HUES48 (cell line): Measurements from ENCODE around the gene SLC12A2.

Experiments used
- H3K27ac ChIP-seq: one replicate; pipeline ENCODE4 v1.7.0; 2013; ENCODE audit warnings: low read depth, low read length, inconsistent platforms
- H3K27me3 ChIP-seq: 2 replicates; pipeline ENCODE4 v1.6.1; 2013; ENCODE audit warnings: mild to moderate bottlenecking, low read length; ENCODE audit not compliant: control insufficient read depth, insufficient read depth
- H3K36me3 ChIP-seq: 2 replicates; pipeline ENCODE4 v1.6.1; 2013; ENCODE audit warnings: low read length; ENCODE audit not compliant: control insufficient read depth, insufficient read depth
- H3K4me1 ChIP-seq: 2 replicates; pipeline ENCODE4 v1.6.1; 2013; ENCODE audit warnings: mild to moderate bottlenecking, low read length; ENCODE audit not compliant: control insufficient read depth, insufficient read depth
- H3K4me3 ChIP-seq: 2 replicates; pipeline ENCODE4 v1.5.1; 2013; ENCODE audit warnings: mild to moderate bottlenecking, low read depth, low read length
- H3K9ac ChIP-seq: 2 replicates; pipeline ENCODE4 v1.6.1; 2013; ENCODE audit warnings: mild to moderate bottlenecking, low read depth, low read length, moderate library complexity
- H3K9me3 ChIP-seq: 2 replicates; pipeline ENCODE4 v1.6.1; 2013; ENCODE audit warnings: low read length; ENCODE audit not compliant: control insufficient read depth, insufficient read depth

SLC12A2 gene

DNA sequence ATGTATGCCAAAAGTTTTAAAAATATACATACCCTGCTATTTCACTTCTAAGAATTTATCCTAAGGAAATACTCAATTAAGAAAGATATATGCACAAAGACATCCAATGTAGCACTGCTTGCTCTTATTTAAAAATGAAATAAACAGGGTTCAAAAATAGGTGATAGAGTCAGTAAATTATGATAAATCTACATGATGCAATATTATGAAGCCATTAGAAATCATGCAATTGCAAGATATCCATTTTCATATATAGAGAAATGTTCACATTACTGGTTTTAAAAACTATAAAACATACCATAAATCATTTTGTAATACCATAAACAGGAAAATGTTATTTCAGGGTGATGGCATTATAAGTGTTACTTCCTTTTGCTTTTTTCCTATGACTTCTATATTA is 8.6 kb upstream of the SLC12A2 start:
- no peaks in the 10 kb centered on the region for H3K4me1 ChIP-seq
- no peak overlapping the region for H3K27ac ChIP-seq
- no peak overlapping the region for H3K4me3 ChIP-seq
- H3K9me3 ChIP-seq, result no peaks in the 10 kb centered on the region
- H3K36me3 ChIP-seq, result no peaks in the 10 kb centered on the region
- no peaks in the 10 kb centered on the region for H3K27me3 ChIP-seq
- no peak overlapping the region for H3K9ac ChIP-seq

DNA sequence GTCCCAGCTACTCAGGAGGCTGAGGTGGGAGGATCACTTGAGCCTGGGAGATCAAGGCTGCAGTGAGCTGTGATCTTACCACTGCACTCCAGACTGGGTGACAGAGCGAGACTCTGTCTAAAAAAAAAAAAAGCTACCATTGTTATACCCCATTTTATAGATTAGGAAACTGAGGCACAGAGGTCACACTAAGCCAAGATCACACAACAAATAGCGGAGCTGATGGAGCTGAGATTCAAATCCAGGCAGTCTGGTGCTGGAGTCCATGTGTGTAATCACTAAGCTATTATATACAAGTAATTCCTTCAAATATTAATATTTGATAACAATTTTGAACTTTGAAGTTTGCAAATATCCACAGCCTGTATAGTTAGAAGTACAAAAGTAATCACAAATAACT is 6.0 kb upstream of the SLC12A2 start:
- H3K9me3 ChIP-seq, result no peaks in the 10 kb centered on the region
- H3K9ac ChIP-seq, result no peak overlapping the region
- H3K27ac ChIP-seq, result no peak overlapping the region
- H3K4me1 ChIP-seq, result peaks cover 3% of the 10 kb centered on the region; the same call in 1 of the 2 replicates
- no peak overlapping the region for H3K4me3 ChIP-seq
- H3K27me3 ChIP-seq, result peaks cover 4% of the 10 kb centered on the region; the same call in 1 of the 2 replicates
- no peaks in the 10 kb centered on the region for H3K36me3 ChIP-seq

DNA sequence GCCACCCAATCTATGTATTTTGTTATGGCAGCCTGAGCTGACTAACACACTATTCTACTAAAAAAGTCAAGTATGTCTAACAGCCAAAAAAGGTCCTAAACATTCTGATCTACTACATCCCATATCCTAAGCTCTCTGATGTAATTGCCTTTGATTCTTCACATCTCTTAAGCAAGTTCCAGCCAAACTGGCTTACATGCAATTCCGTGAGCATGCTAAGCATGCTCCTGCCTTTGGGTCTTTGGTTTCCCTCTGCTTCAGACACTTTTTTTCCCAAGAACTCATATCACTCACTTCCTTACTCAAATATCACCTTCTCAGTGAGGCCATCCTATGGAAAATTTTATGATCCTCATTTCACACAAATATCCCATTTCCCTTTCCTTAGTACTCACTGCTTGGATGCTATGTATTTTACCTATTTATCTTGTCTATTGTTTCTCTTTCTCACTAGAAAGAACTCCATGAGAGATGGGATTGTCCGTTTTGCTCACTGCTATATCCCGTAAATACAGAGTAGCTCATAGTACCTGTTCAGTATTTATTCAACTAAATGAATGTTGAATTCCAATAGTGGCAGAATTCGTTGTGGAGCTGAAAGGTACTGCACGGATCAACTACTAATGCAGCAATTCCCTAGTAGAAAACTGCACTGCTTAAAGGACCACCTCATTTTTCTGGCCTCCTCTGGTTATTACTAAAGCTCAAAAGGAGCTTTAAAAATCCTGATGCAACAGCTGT is 2.3 kb upstream of the SLC12A2 start:
- no peak overlapping the region for H3K9ac ChIP-seq
- H3K27ac ChIP-seq, result no peak overlapping the region
- H3K9me3 ChIP-seq, result no peaks in the 10 kb centered on the region
- peaks cover 27% of the 10 kb centered on the region for H3K27me3 ChIP-seq
- no peaks in the 10 kb centered on the region for H3K36me3 ChIP-seq
- H3K4me3 ChIP-seq, result no peak overlapping the region
- H3K4me1 ChIP-seq, result peaks cover 12% of the 10 kb centered on the region

DNA sequence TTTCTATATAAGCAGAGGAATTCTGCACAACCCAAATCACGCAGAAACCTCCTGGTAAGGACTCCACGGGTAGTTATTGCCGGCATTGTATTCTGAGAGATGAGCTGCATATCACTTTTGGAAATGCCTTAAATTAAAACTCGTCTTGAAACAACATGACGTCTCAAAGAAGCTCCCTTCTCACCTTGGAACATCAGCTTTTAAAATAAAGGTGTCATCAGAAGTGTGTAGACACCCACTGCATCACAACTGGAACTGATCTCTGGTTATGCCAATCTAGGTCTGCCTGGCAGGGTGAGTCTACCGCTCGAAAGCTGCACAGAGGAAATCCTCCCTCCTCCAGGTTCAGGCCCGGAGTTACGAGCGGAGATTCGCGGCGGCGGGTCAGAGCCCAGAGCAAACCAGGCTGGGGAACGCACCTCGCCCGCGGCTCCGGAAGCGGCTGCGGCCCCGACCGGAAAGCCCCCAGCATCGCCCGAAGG is 974 bp upstream of the SLC12A2 start:
- H3K27ac ChIP-seq, result peak overlapping the region; percentile 80
- H3K9me3 ChIP-seq, result no peaks in the 10 kb centered on the region
- H3K4me1 ChIP-seq, result peaks cover 12% of the 10 kb centered on the region
- peak overlapping the region; percentile 83 for H3K4me3 ChIP-seq
- H3K36me3 ChIP-seq, result no peaks in the 10 kb centered on the region
- no peak overlapping the region; the same call in 1 of the 2 replicates for H3K9ac ChIP-seq
- H3K27me3 ChIP-seq, result peaks cover 30% of the 10 kb centered on the region

DNA sequence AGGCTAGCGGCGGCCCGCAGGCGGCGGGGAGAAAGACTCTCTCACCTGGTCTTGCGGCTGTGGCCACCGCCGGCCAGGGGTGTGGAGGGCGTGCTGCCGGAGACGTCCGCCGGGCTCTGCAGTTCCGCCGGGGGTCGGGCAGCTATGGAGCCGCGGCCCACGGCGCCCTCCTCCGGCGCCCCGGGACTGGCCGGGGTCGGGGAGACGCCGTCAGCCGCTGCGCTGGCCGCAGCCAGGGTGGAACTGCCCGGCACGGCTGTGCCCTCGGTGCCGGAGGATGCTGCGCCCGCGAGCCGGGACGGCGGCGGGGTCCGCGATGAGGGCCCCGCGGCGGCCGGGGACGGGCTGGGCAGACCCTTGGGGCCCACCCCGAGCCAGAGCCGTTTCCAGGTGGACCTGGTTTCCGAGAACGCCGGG is 253 bp downstream of the SLC12A2 start:
- Histone ChIP-seq H3K27ac (no peak overlapping the region), H3K9ac (no peak overlapping the region; the same call in 1 of the 2 replicates), H3K4me3 (peak overlapping the region; percentile 83), H3K9me3 (no peaks in the 10 kb centered on the region), H3K36me3 (no peaks in the 10 kb centered on the region), H3K27me3 (peaks cover 30% of the 10 kb centered on the region), H3K4me1 (peaks cover 12% of the 10 kb centered on the region)

DNA sequence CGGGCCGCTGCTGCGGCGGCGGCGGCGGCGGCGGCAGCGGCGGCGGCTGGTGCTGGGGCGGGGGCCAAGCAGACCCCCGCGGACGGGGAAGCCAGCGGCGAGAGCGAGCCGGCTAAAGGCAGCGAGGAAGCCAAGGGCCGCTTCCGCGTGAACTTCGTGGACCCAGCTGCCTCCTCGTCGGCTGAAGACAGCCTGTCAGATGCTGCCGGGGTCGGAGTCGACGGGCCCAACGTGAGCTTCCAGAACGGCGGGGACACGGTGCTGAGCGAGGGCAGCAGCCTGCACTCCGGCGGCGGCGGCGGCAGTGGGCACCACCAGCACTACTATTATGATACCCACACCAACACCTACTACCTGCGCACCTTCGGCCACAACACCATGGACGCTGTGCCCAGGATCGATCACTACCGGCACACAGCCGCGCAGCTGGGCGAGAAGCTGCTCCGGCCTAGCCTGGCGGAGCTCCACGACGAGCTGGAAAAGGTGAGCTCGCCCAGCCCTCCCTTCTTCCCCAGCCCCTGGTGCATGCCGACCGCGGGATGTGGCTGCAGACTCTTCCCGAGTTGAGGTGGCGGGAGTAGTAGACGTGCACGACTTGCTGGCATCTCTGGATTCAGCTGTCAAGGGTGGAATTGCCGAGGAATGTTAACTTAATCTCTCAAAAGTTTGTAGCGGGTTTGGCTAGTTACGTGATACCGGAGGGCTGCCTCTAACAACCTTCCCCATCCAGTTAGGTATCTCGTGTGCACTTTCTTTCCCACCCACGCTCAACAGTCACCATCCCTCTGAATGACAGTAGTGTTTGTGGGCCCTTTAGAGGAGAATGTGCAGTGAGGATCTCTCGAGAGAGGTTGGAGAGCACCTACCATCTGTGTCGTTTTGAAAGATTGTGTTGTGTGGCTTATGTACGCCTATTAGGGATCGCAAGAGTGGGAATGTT is 932 bp downstream of the SLC12A2 start:
- Histone ChIP-seq H3K27ac (no peak overlapping the region), H3K4me1 (peaks cover 12% of the 10 kb centered on the region)

DNA sequence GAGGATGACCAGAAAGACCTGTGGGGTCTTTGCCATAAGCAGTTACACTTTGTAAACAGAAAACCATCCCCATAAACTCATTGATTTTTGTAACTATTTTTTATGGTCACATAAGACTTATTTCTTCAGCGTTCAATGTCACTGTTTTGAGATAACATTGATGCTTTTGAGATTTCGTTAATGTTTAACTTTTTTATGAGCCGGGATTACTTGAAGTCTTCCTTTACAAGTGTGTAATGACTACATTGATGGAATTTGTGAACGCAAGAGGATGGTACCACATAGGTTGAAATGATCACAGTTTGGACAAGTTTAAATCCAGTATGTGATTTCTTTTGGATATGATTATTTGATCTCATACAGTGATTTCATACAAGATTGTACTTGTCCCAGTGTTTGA is 1.8 kb downstream of the SLC12A2 start:
- H3K4me3 ChIP-seq, result peak overlapping the region; percentile 83
- H3K27me3 ChIP-seq, result peaks cover 30% of the 10 kb centered on the region
- H3K27ac ChIP-seq, result no peak overlapping the region
- no peaks in the 10 kb centered on the region for H3K36me3 ChIP-seq
- H3K4me1 ChIP-seq, result peaks cover 12% of the 10 kb centered on the region
- H3K9ac ChIP-seq, result no peak overlapping the region
- no peaks in the 10 kb centered on the region for H3K9me3 ChIP-seq

More for the DNA sequence above, 932 bp downstream of the SLC12A2 start:
- H3K27me3 ChIP-seq, result peaks cover 30% of the 10 kb centered on the region
- H3K36me3 ChIP-seq, result no peaks in the 10 kb centered on the region
- H3K9me3 ChIP-seq, result no peaks in the 10 kb centered on the region
- H3K9ac ChIP-seq, result no peak overlapping the region
- H3K4me3 ChIP-seq, result peak overlapping the region; percentile 83

DNA sequence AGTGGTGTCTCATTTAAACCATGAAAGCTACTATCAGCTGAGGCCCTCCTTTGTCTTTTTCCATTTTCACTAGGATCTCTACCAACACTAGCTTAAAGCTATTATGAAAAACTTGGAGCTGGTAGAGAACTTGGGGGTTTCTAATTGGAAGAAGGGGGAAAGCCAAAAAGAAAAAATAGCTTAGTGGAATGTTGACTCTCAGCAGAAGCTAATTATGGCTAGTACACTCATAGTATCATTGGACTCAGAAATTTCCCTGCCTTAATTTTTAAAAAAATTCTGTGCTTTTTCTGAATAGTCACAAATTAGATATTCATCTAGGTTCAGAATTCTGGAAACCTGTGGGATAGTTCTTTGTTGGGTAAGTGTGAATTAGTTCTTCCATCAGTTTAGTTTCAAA is 8.0 kb downstream of the SLC12A2 start:
- 0 out of 2 replicates have a peak, but pooled peaks cover under 1% of the 10 kb centered on the region for H3K27me3 ChIP-seq
- H3K4me1 ChIP-seq, result no peaks in the 10 kb centered on the region
- no peaks in the 10 kb centered on the region for H3K36me3 ChIP-seq
- H3K9me3 ChIP-seq, result peaks cover 4% of the 10 kb centered on the region; the same call in 1 of the 2 replicates
- H3K4me3 ChIP-seq, result no peak overlapping the region
- no peak overlapping the region for H3K27ac ChIP-seq
- no peak overlapping the region for H3K9ac ChIP-seq

DNA sequence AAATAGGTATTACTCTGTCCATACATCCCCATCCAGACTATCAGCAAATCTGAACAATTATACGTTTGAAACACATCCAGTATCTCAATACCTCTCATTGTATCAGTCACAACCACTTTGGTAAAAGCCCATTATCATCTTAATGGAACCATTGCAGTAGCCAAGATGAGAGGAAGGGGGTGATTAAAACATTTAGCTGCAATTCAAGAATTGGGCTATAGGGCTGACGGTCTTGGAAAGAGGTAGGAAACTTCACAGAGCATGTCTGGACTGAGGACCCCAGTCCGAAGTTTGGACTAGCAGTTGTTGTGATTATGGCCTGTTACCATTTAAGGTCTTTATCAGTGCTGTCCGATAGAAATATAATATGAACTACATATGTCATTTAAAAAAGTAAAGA is 8.6 kb downstream of the SLC12A2 start:
- H3K9me3 ChIP-seq, result peaks cover 9% of the 10 kb centered on the region
- no peaks in the 10 kb centered on the region for H3K27me3 ChIP-seq
- H3K9ac ChIP-seq, result no peak overlapping the region
- no peaks in the 10 kb centered on the region for H3K36me3 ChIP-seq
- H3K27ac ChIP-seq, result no peak overlapping the region
- H3K4me1 ChIP-seq, result no peaks in the 10 kb centered on the region
- H3K4me3 ChIP-seq, result no peak overlapping the region

DNA sequence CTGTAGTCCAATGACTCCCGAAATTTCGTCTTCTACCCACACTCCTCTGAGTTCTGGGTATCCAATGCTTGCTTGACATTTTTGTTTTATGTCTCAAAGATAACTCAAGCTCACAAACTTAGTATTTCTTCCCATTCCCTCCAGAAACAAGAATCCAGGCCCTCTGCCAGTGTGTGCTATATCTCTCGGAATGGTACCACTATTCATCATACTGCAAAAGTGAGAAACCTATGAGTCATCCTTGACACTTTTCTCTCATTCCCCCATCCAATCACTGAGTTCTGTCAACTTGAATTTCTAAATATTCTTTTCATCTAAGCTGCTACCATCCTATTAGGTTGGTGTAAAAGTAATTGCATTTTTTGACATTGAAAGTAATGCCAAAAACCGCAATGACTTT is 9.8 kb downstream of the SLC12A2 start:
- no peaks in the 10 kb centered on the region for H3K4me1 ChIP-seq
- no peaks in the 10 kb centered on the region for H3K36me3 ChIP-seq
- H3K27me3 ChIP-seq, result no peaks in the 10 kb centered on the region
- no peak overlapping the region for H3K9ac ChIP-seq
- H3K9me3 ChIP-seq, result peaks cover 17% of the 10 kb centered on the region
- no peak overlapping the region for H3K27ac ChIP-seq
- H3K4me3 ChIP-seq, result no peak overlapping the region

DNA sequence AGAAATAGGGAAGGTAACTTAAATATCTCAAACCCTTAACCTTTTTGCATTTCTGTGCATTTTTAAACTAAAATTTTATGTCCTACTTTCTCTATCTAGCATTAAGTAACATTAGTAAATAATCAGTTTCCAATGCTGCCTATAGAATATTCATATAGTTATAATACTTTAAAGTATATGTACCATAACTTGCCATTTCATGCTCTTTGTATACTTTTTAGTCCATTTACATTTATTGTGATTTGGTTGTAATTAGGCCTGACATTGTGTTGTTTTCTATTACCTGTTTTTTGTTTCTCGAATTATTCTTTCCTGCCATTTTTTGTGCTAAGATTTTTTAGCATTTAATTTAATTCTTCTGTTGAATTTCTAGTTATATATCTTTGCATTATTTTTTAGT is 13.7 kb downstream of the SLC12A2 start:
- H3K4me1 ChIP-seq, result no peaks in the 10 kb centered on the region
- peaks cover 17% of the 10 kb centered on the region for H3K9me3 ChIP-seq
- H3K27ac ChIP-seq, result no peak overlapping the region
- no peak overlapping the region for H3K4me3 ChIP-seq
- H3K27me3 ChIP-seq, result no peaks in the 10 kb centered on the region
- no peaks in the 10 kb centered on the region for H3K36me3 ChIP-seq
- H3K9ac ChIP-seq, result no peak overlapping the region
